Measurements from ENCODE around the gene ACTA1.

DNA sequence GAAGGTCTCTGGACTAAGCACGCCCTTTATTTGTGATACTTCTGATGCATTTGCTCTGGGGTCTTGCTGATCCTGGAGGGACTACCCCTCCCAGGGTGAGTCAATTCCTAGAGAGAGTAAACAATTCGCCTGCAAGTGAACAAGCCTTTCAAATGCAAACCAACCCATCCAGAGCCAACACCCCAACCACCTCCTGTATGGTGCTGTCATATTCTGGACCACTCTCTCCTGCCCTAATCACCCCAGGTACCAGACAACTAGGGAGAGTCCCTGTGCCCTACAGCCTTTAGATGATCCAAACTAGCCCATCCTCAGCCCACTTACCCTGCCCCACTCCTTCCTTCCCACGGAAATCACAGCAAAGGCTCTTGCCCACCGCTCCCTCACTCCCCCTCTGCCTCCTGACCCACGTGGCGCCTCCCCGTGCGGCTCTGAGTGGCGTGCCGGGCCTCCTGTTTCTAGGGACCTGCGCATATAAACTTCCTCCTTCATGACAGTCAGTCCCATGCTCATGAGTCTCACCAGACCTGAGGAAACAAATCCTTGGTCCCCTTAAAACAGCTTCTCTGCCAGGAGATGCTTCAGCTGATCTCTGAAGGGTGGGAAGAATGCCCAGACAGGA, 37.2 kb downstream of the ACTA1 start:
- TF ChIP-seq CTCF (IDR thresholded peaks at IDR 0.05; ENCODE audit: insufficient read depth, low read depth, low read length), result no peak
- TF ChIP-seq EZH2 (IDR thresholded peaks at IDR 0.05; ENCODE audit: insufficient read depth, low read length), result no peak

Measured in astrocyte (in vitro differentiated cells and primary cell).